Transverse colon (tissue), 4 donors: ENCODE measurements around the gene WDR75. TPM values are rescaled to one million over a fixed set of nuclear protein-coding genes. Genes with fewer than 3 reads are reported as not detected.
A peak's percentile ranks its signal among the peaks of the same experiment; 100 is the strongest.
"Not testable (repeated sequence)": the region's sequence is repeated elsewhere in the genome, so short reads cannot be mapped to it uniquely, and the experiment has no call there.

Source experiments
- DNase-seq: peaks from one replicate; pipeline ENCODE4 v3.0.0-alpha.2; 2019
- H3K27ac ChIP-seq, 4 donors: fragments of 200-600 bp; sonication (generic); 2 replicates each; pipeline ENCODE4 v1.5.1; 2016 to 2018; ENCODE audit warnings: inconsistent platforms in 4 of 4
- H3K27me3 ChIP-seq: fragments of 200-600 bp; sonication (generic); 2 replicates; pipeline ENCODE4 v1.5.1; 2017; ENCODE audit warnings: inconsistent platforms
- H3K36me3 ChIP-seq, 4 donors: fragments of 200-600 bp; sonication (generic); 2 replicates each; pipeline ENCODE4 v1.5.1; 2017 to 2019; ENCODE audit warnings: inconsistent platforms in 4 of 4
- H3K4me1 ChIP-seq, 4 donors: fragments of 200-600 bp; sonication (generic); 2 replicates each; pipeline ENCODE4 v1.5.1; 2017 to 2020; ENCODE audit warnings: inconsistent platforms in 4 of 4
- H3K4me3 ChIP-seq, 4 donors: fragments of 200-600 bp; sonication (generic); 1 replicate in 1 of 4; 2 replicates in 3 of 4; pipeline versions ENCODE4 v1.5.1 to v1.6.1; 2017 to 2019; ENCODE audit warnings: inconsistent platforms in 4 of 4
- H3K9me3 ChIP-seq, 2 donors: fragments of 200-600 bp; sonication (generic); 2 replicates each; pipeline ENCODE4 v1.5.1; 2017 to 2019; ENCODE audit warnings: inconsistent platforms in 2 of 2
- EP300 ChIP-seq: sonication (generic); formaldehyde crosslinking; IDR thresholded peaks from one replicate; pipeline ENCODE4 v1.6.1; 2017; ENCODE audit warnings: antibody characterized with exemption, low read depth
- POLR2A ChIP-seq: fragments of 450-650 bp; IDR thresholded peaks from one replicate; pipeline ENCODE4 v1.6.1; 2016; ENCODE audit warnings: antibody characterized with exemption, mild to moderate bottlenecking, moderate library complexity
- POLR2AphosphoS5 ChIP-seq, 3 donors: sonication (generic); formaldehyde crosslinking; IDR thresholded peaks; one replicate each; pipeline ENCODE4 v1.6.1; 2016; ENCODE audit warnings: antibody characterized with exemption in 3 of 3
- WGBS, 2 donors: methylation state at CpG; one replicate each; pipeline ENCODE4 v1.1.5; 2018; ENCODE audit warnings: low coverage in 1 of 2; 5-methylcytosine and 5-hydroxymethylcytosine counted together
- in situ Hi-C, 4 donors: fragments of 200-750 bp; cut with MboI; loops; one replicate each; pipeline versions ENCODE4 v1.15.0 to v1.15.1; 2017; ENCODE audit warnings: low sequenced_read_pairs in 3 of 4, low pct_ligation_motif_present in 1 of 4, low pct_unique_long_range_greater_than_20kb in 1 of 4
- intact Hi-C: fragments of 100-400 bp; cut with DNase I; formaldehyde crosslinking; loops from one replicate; pipeline ENCODE4 v1.15.1; 2023; ENCODE audit warnings: low total_unique reads
- total RNA-seq, 4 donors: library from RNA; depleted of rRNA; stranded (reverse); fragments of >200 nt; gene quantifications; one replicate each; pipeline ENCODE4 v1.1.0, GENCODE V29; 2016
- TF ChIP-seq, protein P1 (sequence below), 5 experiments: fragments of 200-600 bp in 3 of 5; fragments of 450-650 bp in 2 of 5; sonication (generic) in 3 of 5; IDR thresholded peaks; 1 replicate in 2 of 5; 2 replicates in 3 of 5; pipeline ENCODE4 v1.5.1; 2016 to 2017; ENCODE audit warnings: antibody characterized with exemption in 5 of 5, inconsistent platforms in 3 of 5, mild to moderate bottlenecking in 2 of 5, moderate library complexity in 1 of 5

Gene WDR75
- total RNA-seq, 4 donors from 2014 or later, result 11.1 to 38.1 (median 25.2) TPM

DNA sequence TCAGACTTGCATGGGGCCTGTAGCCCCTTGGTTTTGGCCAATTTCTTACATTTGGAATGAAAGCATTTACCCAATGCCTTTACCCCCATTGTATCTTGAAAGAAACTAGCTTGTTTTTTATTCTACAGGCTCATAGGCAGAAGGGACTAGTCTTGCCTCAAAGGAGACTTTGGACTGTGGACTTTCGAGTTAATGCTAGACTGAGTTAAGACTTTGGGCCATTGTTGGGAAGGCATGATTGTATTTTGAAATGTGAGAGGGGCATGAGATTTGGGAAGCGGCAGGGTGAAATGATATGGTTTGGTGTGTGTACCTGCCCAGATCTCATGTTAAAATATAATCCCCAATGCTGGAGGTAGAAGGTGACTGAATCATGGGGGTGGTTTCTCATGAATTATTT, 13.4 kb upstream of the WDR75 start:
- no peaks in the 10 kb centered on the region for H3K9me3 ChIP-seq
- no peaks in the 10 kb centered on the region for H3K4me1 ChIP-seq
- H3K27me3 ChIP-seq, result no peaks in the 10 kb centered on the region
- in situ Hi-C loops (no loop called here), intact Hi-C loops (no loop called here)
- no peak overlapping the region for H3K4me3 ChIP-seq
- no peak for TF ChIP-seq POLR2AphosphoS5 (IDR thresholded peaks at IDR 0.05)
- TF ChIP-seq, protein P1, sequence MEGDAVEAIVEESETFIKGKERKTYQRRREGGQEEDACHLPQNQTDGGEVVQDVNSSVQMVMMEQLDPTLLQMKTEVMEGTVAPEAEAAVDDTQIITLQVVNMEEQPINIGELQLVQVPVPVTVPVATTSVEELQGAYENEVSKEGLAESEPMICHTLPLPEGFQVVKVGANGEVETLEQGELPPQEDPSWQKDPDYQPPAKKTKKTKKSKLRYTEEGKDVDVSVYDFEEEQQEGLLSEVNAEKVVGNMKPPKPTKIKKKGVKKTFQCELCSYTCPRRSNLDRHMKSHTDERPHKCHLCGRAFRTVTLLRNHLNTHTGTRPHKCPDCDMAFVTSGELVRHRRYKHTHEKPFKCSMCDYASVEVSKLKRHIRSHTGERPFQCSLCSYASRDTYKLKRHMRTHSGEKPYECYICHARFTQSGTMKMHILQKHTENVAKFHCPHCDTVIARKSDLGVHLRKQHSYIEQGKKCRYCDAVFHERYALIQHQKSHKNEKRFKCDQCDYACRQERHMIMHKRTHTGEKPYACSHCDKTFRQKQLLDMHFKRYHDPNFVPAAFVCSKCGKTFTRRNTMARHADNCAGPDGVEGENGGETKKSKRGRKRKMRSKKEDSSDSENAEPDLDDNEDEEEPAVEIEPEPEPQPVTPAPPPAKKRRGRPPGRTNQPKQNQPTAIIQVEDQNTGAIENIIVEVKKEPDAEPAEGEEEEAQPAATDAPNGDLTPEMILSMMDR (IDR thresholded peaks at IDR 0.05), result no peak
- H3K36me3 ChIP-seq, result no peaks in the 10 kb centered on the region
- 82 to 83% methylated on average over 2 of the region's 2 CpGs for WGBS, 2 donors
- no peak for DNase-seq
- no peak overlapping the region for H3K27ac ChIP-seq

DNA sequence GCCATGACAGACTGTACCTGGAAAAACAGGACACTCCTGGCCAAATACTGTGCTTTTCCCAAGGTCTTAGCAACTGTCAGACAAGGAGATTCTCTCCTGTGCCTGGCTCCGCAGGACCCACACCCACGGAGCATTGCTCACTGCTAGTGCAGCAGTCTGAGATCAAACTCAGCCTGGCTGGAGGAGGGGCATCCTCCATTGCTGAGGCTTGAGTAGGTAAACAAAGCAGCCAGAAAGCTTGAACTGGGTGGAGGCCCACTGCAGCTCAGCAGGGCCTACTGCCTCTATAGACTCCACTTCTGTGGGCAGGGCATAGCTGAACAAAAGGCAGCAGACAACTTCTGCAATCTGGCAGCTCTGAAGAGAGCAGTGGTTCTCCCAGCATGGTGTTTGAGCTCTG, 10.8 kb upstream of the WDR75 start:
- DNase-seq, in situ Hi-C loops, H3K4me1 ChIP-seq, H3K36me3 ChIP-seq, H3K4me3 ChIP-seq, H3K27me3 ChIP-seq, intact Hi-C loops, H3K27ac ChIP-seq, H3K9me3 ChIP-seq: not testable (repeated sequence)
- WGBS, 2 donors, result 79% methylated on average over 2 of the region's 2 CpGs; no CpG with 5 or more reads in 1 of the 2 donors

DNA sequence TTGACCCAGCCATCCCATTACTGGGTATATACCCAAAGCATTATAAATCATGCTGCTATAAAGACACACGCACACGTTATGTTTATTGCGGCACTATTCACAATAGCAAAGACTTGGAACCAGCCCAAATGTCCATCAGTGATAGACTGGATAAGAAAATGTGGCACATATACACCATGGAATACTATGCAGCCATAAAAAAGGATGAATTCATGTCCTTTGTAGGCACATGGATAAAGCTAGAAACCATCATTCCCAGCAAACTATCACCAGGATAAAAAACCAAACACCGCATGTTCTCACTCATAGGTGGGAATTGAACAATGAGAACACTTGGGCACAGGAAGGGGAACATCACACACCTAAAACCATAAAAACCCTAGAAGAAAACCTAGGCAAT, 5.5 kb upstream of the WDR75 start:
- in situ Hi-C loops, H3K9me3 ChIP-seq, H3K27ac ChIP-seq, intact Hi-C loops, H3K36me3 ChIP-seq, H3K27me3 ChIP-seq, H3K4me1 ChIP-seq, DNase-seq, H3K4me3 ChIP-seq: not testable (repeated sequence)
- WGBS, 2 donors, result 91 to 100% methylated on average over 3 to 4 of the region's 4 CpGs

DNA sequence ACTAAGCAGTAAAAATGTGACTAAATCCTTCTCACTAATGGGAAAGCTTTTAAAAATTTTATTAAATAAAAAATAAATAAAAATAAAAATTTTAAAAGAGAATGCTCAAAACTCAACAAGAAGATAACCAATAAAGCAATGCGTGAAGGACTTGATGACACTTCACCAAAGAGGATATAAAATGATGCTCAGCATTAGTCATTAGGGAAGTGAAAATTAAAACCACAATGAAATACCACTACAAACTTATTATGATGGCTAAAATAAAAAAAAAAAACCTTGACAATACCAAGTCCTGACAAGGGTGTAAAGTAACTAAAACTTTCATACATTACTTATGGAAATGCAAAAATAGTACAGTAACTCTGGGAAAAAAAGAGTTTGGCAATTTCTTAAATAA, 3.3 kb upstream of the WDR75 start:
- no peak for TF ChIP-seq POLR2A
- H3K4me1 ChIP-seq, result peaks cover 9 to 18% (median 14%) of the 10 kb centered on the region in 4 donors
- no peaks in the 10 kb centered on the region for H3K9me3 ChIP-seq
- H3K4me3 ChIP-seq, result no peak overlapping the region
- intact Hi-C loops (no loop called here), in situ Hi-C loops (no loop called here)
- no peak for DNase-seq
- no peak overlapping the region for H3K27ac ChIP-seq
- no peaks in the 10 kb centered on the region for H3K36me3 ChIP-seq
- no peaks in the 10 kb centered on the region for H3K27me3 ChIP-seq
- WGBS, 2 donors, result 67 to 74% methylated on average over 1 of the region's 1 CpG

DNA sequence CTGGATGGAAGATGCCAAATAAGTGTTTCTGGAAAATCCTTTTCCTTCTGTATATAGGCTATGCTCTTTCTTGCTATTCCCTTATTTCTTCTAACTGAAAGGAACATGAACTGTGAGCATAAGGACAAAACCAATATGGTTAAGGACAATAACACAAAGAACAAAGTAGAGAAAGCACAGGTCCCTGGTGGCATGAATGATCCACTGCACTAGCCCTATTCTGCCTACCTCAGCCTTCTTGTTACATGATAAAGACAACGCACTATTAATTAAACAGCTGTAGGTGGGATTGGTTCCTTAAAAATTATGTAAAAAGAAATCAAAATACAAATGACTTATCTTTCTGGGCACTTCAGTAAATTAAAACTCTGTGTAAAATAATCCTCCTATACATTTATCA, 1.9 kb upstream of the WDR75 start:
- Histone ChIP-seq H3K9me3 (no peaks in the 10 kb centered on the region), H3K27me3 (no peaks in the 10 kb centered on the region), H3K36me3 (no peaks in the 10 kb centered on the region), H3K4me1 (peaks cover 9 to 31% (median 21%) of the 10 kb centered on the region in 4 donors), H3K27ac (no peak overlapping the region), H3K4me3 (no peak overlapping the region)
- in situ Hi-C loops, result no loop called here
- no peak for TF ChIP-seq POLR2AphosphoS5 (IDR thresholded peaks at IDR 0.05)
- TF ChIP-seq POLR2A, result no peak
- TF ChIP-seq EP300, result no peak
- TF ChIP-seq, protein P1 (IDR thresholded peaks at IDR 0.05), result no peak
- intact Hi-C loops, result no loop called here
- DNase-seq, result no peak
- WGBS, 2 donors, result 94 to 100% methylated on average over 1 of the region's 1 CpG

DNA sequence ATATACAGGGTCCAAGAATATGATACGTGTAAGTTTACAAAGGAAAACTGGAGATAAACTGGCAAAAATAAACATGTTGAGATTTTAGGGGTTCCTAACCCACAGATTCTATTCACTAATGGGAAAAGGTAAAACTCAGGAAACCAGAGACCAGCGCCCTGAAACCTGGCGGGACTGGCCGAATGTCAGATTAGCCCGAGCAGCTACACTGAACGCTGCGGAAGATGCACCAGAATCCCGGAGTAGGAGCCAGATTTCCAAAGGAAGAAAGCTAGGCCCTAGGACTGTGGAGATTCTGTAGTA, 679 bp upstream of the WDR75 start:
- H3K4me3 ChIP-seq, result peak overlapping the region; percentile 61 to 89 (median 74)
- H3K9me3 ChIP-seq, result no peaks in the 10 kb centered on the region
- WGBS, 2 donors, result 0% methylated on average over 5 to 8 of the region's 8 CpGs
- H3K27ac ChIP-seq, result peak overlapping the region; percentile 90 to 98 (median 94)
- intact Hi-C loops, result no loop called here
- no peaks in the 10 kb centered on the region for H3K27me3 ChIP-seq
- TF ChIP-seq POLR2AphosphoS5 (IDR thresholded peaks at IDR 0.05), result no peak
- no peak for TF ChIP-seq POLR2A
- no peak for TF ChIP-seq EP300
- H3K4me1 ChIP-seq, result peaks cover 9 to 33% (median 23%) of the 10 kb centered on the region in 4 donors
- no peak for DNase-seq
- in situ Hi-C loops, result no loop called here
- H3K36me3 ChIP-seq, result no peaks in the 10 kb centered on the region
